ENCODE measurements around the gene MPRIP. TPM values are rescaled to one million over a fixed set of nuclear protein-coding genes. Genes with fewer than 3 reads are reported as not detected.
A peak's percentile ranks its signal among the peaks of the same experiment; 100 is the strongest.

MPRIP gene
- total and polyA plus RNA-seq, 2 donors (not counting 1 experiment from before 2014, with no cell fraction given) = 130 to 299 TPM

DNA sequence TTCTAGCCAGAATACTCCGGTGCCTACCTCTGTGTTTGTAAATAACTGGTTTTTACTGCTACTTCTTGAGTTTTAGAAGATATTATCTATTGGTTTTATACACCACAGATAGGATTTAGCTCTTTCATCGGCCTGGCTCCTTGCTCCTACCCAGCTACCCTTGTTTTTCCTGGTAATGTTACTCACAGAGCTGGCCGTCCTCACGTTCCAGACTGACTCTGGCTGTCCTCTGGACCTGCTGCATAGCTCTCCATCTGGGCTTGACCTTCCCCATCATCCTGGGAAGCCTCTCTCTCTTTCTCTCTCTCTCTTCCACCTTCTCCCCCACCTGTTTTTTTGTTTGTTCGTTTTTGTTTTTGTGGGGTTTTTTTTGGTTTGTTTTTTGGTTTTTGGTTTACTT is 51.5 kb downstream of the MPRIP start:
- no peaks in the 10 kb centered on the region for H3K9me3 ChIP-seq (ENCODE audit: control extremely low read depth in 1 of 3, control insufficient read depth in 2 of 3, insufficient read depth in 1 of 3, low read length in 2 of 3)
- TF ChIP-seq, protein P1, sequence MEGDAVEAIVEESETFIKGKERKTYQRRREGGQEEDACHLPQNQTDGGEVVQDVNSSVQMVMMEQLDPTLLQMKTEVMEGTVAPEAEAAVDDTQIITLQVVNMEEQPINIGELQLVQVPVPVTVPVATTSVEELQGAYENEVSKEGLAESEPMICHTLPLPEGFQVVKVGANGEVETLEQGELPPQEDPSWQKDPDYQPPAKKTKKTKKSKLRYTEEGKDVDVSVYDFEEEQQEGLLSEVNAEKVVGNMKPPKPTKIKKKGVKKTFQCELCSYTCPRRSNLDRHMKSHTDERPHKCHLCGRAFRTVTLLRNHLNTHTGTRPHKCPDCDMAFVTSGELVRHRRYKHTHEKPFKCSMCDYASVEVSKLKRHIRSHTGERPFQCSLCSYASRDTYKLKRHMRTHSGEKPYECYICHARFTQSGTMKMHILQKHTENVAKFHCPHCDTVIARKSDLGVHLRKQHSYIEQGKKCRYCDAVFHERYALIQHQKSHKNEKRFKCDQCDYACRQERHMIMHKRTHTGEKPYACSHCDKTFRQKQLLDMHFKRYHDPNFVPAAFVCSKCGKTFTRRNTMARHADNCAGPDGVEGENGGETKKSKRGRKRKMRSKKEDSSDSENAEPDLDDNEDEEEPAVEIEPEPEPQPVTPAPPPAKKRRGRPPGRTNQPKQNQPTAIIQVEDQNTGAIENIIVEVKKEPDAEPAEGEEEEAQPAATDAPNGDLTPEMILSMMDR (IDR thresholded peaks at IDR 0.05) = no peak
- TF ChIP-seq EZH2 (IDR thresholded peaks at IDR 0.05; ENCODE audit: borderline replicate concordance, insufficient read depth, low read depth, low read length, poor library complexity, severe bottlenecking) = no peak
- no peak overlapping the region for H3K9ac ChIP-seq (ENCODE audit: low read length)
- peaks cover 5 to 12% of the 10 kb centered on the region in 2 donors for H3K4me1 ChIP-seq (ENCODE audit: control insufficient read depth in 2 of 2, insufficient read depth in 2 of 2, low read length in 2 of 2)
- Mint-ChIP-seq H3K9me3 (ENCODE audit: insufficient read depth) (no peaks in the 10 kb centered on the region), H3K4me1 (peaks cover 43% of the 10 kb centered on the region), H3K27ac (no peak overlapping the region), H3K27me3 (no peaks in the 10 kb centered on the region), H3K4me3 (no peak overlapping the region)
- ATAC-seq (ENCODE audit: low read depth) (no peak), DNase-seq (no peak)
- no peak overlapping the region for H2AFZ ChIP-seq (ENCODE audit: insufficient read depth, low read depth, low read length, poor library complexity, severe bottlenecking)
- H3K36me3 ChIP-seq (replicated peaks in 1 of 2; ENCODE audit: control extremely low read depth in 1 of 2, control insufficient read depth in 1 of 2, extremely low read depth in 1 of 2, insufficient read depth in 2 of 2, low read length in 1 of 2) = peaks cover 0 to 46% of the 10 kb centered on the region in 2 experiments
- POLR2A ChIA-PET = interaction anchor here (0.7 kb wide), 1 partner anchor 49 kb away, joined by 3 read pairs; no protein-coding TSS in a partner anchor
- H3K27ac ChIP-seq (ENCODE audit: low read length in 2 of 2) = no peak overlapping the region
- CTCF ChIA-PET = interaction anchor here (0.9 kb wide), 1 partner anchor 17 kb away, joined by 3 read pairs; no protein-coding TSS in a partner anchor
- H4K20me1 ChIP-seq (ENCODE audit: control insufficient read depth, insufficient read depth, low read length, poor library complexity, severe bottlenecking) = peaks cover 100% of the 10 kb centered on the region
- no peak overlapping the region for H3K4me2 ChIP-seq (replicated peaks; ENCODE audit: low read depth, low read length, poor library complexity, severe bottlenecking)
- 100% methylated on average over 2 of the region's 5 CpGs for WGBS (ENCODE audit: insufficient coverage)
- H3K4me3 ChIP-seq (ENCODE audit: control extremely low read depth in 1 of 5, extremely low read depth in 1 of 5, insufficient read depth in 1 of 5, low read depth in 2 of 5, low read length in 4 of 5) = no peak overlapping the region
- H3K79me2 ChIP-seq (ENCODE audit: control insufficient read depth, insufficient read depth, low read length) = peaks cover 96% of the 10 kb centered on the region
- intact Hi-C loops (cut with micrococcal nuclease) = no loop called here
- no peaks in the 10 kb centered on the region for H3K27me3 ChIP-seq (replicated peaks in 1 of 4; ENCODE audit: control extremely low read depth in 1 of 4, control insufficient read depth in 3 of 4, insufficient read depth in 4 of 4, low read length in 3 of 4)

DNA sequence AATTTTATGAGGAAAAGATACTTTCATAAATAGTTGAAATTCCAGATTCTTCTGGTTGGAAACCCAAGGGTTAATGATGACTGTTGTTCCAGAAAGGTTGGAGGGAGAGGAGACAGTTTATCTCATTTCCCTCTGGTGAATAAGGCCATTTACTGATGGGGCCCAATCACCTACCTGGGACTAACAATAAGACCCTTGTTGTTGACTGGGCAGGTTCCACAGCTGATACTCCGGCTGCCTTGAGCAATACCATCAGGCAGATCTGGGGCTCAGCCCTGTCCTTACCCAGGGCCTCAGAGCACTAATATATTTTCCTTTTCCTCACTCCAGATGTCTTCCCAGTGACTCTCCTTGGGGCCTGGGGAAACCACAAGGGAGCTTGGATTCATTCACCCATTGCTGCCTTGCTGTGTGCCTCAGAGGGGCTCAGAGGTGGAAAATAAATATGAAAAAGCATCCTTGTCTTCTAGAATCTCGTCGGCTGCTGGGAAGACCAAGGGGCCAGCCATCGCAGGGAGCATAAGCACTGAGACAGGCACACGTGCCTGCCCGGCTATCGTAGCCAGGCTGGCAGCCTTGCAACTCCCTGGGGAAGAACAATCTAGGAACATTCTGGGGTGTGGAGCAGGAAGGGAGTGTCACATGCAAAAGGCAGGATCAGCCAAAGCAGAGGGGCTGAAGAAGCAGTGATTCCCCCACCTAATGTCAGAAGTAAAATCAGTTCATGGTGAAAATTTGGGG is 54.4 kb downstream of the MPRIP start:
- intact Hi-C loops (cut with micrococcal nuclease) = no loop called here
- ATAC-seq (ENCODE audit: low read depth) (no peak), DNase-seq (no peak)
- peaks cover 0 to 7% of the 10 kb centered on the region in 2 donors for H3K4me1 ChIP-seq (ENCODE audit: control insufficient read depth in 2 of 2, insufficient read depth in 2 of 2, low read length in 2 of 2)
- H4K20me1 ChIP-seq (ENCODE audit: control insufficient read depth, insufficient read depth, low read length, poor library complexity, severe bottlenecking) = peaks cover 87% of the 10 kb centered on the region
- peaks cover 93% of the 10 kb centered on the region for H3K79me2 ChIP-seq (ENCODE audit: control insufficient read depth, insufficient read depth, low read length)
- H3K9me3 ChIP-seq (ENCODE audit: control extremely low read depth in 1 of 3, control insufficient read depth in 2 of 3, insufficient read depth in 1 of 3, low read length in 2 of 3) = no peaks in the 10 kb centered on the region
- no peak overlapping the region for H3K9ac ChIP-seq (ENCODE audit: low read length)
- CTCF ChIA-PET = no interaction called here
- 97% methylated on average over 7 of the region's 7 CpGs for WGBS (ENCODE audit: insufficient coverage)
- peak overlapping the region; percentile 57 for H3K27ac Mint-ChIP-seq
- H3K4me3 Mint-ChIP-seq = no peak overlapping the region
- peaks cover 28% of the 10 kb centered on the region for H3K4me1 Mint-ChIP-seq
- no peak overlapping the region for H3K4me2 ChIP-seq (replicated peaks; ENCODE audit: low read depth, low read length, poor library complexity, severe bottlenecking)
- no peak overlapping the region for H2AFZ ChIP-seq (ENCODE audit: insufficient read depth, low read depth, low read length, poor library complexity, severe bottlenecking)
- no peak overlapping the region for H3K4me3 ChIP-seq (ENCODE audit: control extremely low read depth in 1 of 5, extremely low read depth in 1 of 5, insufficient read depth in 1 of 5, low read depth in 2 of 5, low read length in 4 of 5)
- peaks cover 0 to 32% of the 10 kb centered on the region in 2 experiments for H3K36me3 ChIP-seq (replicated peaks in 1 of 2; ENCODE audit: control extremely low read depth in 1 of 2, control insufficient read depth in 1 of 2, extremely low read depth in 1 of 2, insufficient read depth in 2 of 2, low read length in 1 of 2)
- H3K27ac ChIP-seq (ENCODE audit: low read length in 2 of 2) = no peak overlapping the region
- POLR2A ChIA-PET = no interaction called here
- H3K27me3 Mint-ChIP-seq = no peaks in the 10 kb centered on the region
- H3K27me3 ChIP-seq (replicated peaks in 1 of 4; ENCODE audit: control extremely low read depth in 1 of 4, control insufficient read depth in 3 of 4, insufficient read depth in 4 of 4, low read length in 3 of 4) = no peaks in the 10 kb centered on the region
- no peaks in the 10 kb centered on the region for H3K9me3 Mint-ChIP-seq (ENCODE audit: insufficient read depth)
- no peak for TF ChIP-seq EZH2 (IDR thresholded peaks at IDR 0.05; ENCODE audit: borderline replicate concordance, insufficient read depth, low read depth, low read length, poor library complexity, severe bottlenecking)
- TF ChIP-seq, protein P1 (IDR thresholded peaks at IDR 0.05) = no peak
